ENCODE measurements around the gene CBX4. TPM values are rescaled to one million over a fixed set of nuclear protein-coding genes. Genes with fewer than 3 reads are reported as not detected.

CBX4 gene
- total and polyA plus RNA-seq, 3 experiments from 2014 or later: 9.8 to 12.2 (median 12.1) TPM

- peaks cover 9 to 56% of the 10 kb centered on the region in 2 donors for H3K27me3 Mint-ChIP-seq
- no peaks in the 10 kb centered on the region for H3K9me3 ChIP-seq (ENCODE audit: low read length)
- H3K27ac ChIP-seq (ENCODE audit: low read depth, low read length): no peak overlapping the region
- H3K4me3 Mint-ChIP-seq: no peak overlapping the region
- H3K4me1 ChIP-seq (ENCODE audit: insufficient read depth, low read length): no peaks in the 10 kb centered on the region
- ChIA-PET CTCF (no interaction called here), POLR2A (no interaction called here)
- peaks cover 0 to 2% (median 0%) of the 10 kb centered on the region in 5 donors for H3K9me3 Mint-ChIP-seq
- DNase-seq: no peak
- H3K27me3 ChIP-seq (ENCODE audit: insufficient read depth, low read length, poor library complexity, severe bottlenecking): no peaks in the 10 kb centered on the region
- H3K27ac Mint-ChIP-seq: no peak overlapping the region
- H3K4me3 ChIP-seq (ENCODE audit: low read length): no peak overlapping the region
- H3K4me1 Mint-ChIP-seq: no peaks in the 10 kb centered on the region
- H3K36me3 ChIP-seq (ENCODE audit: insufficient read depth, low read length): no peaks in the 10 kb centered on the region
- no peaks in the 10 kb centered on the region for H3K36me3 Mint-ChIP-seq
Measured at GRCh38 chr17:79864617-79865250, 25.5 kb upstream of the CBX4 start.

- H3K27me3 Mint-ChIP-seq: peaks cover 9 to 59% of the 10 kb centered on the region in 2 donors
- H3K27ac ChIP-seq (ENCODE audit: low read depth, low read length): no peak overlapping the region
- no peak overlapping the region for H3K4me3 Mint-ChIP-seq
- ChIA-PET CTCF (no interaction called here), POLR2A (no interaction called here)
- H3K27me3 ChIP-seq (ENCODE audit: insufficient read depth, low read length, poor library complexity, severe bottlenecking): no peaks in the 10 kb centered on the region
- H3K4me1 ChIP-seq (ENCODE audit: insufficient read depth, low read length): no peaks in the 10 kb centered on the region
- H3K4me1 Mint-ChIP-seq: no peaks in the 10 kb centered on the region
- H3K36me3 ChIP-seq (ENCODE audit: insufficient read depth, low read length): no peaks in the 10 kb centered on the region
- peaks cover 0 to 2% (median 0%) of the 10 kb centered on the region in 5 donors for H3K9me3 Mint-ChIP-seq
- no peak for DNase-seq
- no peak overlapping the region for H3K4me3 ChIP-seq (ENCODE audit: low read length)
- H3K27ac Mint-ChIP-seq: no peak overlapping the region
- H3K36me3 Mint-ChIP-seq: no peaks in the 10 kb centered on the region
- H3K9me3 ChIP-seq (ENCODE audit: low read length): no peaks in the 10 kb centered on the region
Measured at GRCh38 chr17:79864147-79864546, 24.9 kb upstream of the CBX4 start.

GRCh38 chr17:79862771-79863440, 23.7 kb upstream of the CBX4 start:
- no peak overlapping the region for H3K4me3 ChIP-seq (ENCODE audit: low read length)
- no peaks in the 10 kb centered on the region for H3K4me1 ChIP-seq (ENCODE audit: insufficient read depth, low read length)
- H3K9me3 ChIP-seq (ENCODE audit: low read length): no peaks in the 10 kb centered on the region
- Mint-ChIP-seq H3K4me1 (no peaks in the 10 kb centered on the region), H3K9me3 (peaks cover 0 to 2% (median 0%) of the 10 kb centered on the region in 5 donors), H3K36me3 (no peaks in the 10 kb centered on the region), H3K27ac (no peak overlapping the region), H3K4me3 (no peak overlapping the region), H3K27me3 (peaks cover 9 to 66% of the 10 kb centered on the region in 2 donors)
- ChIA-PET POLR2A (no interaction called here), CTCF (no interaction called here)
- DNase-seq: no peak
- H3K27ac ChIP-seq (ENCODE audit: low read depth, low read length): no peak overlapping the region
- H3K27me3 ChIP-seq (ENCODE audit: insufficient read depth, low read length, poor library complexity, severe bottlenecking): no peaks in the 10 kb centered on the region
- no peaks in the 10 kb centered on the region for H3K36me3 ChIP-seq (ENCODE audit: insufficient read depth, low read length)

- Histone ChIP-seq H3K4me1 (ENCODE audit: insufficient read depth, low read length) (no peaks in the 10 kb centered on the region), H3K9me3 (ENCODE audit: low read length) (no peaks in the 10 kb centered on the region), H3K4me3 (ENCODE audit: low read length) (no peak overlapping the region), H3K27me3 (ENCODE audit: insufficient read depth, low read length, poor library complexity, severe bottlenecking) (no peaks in the 10 kb centered on the region), H3K27ac (ENCODE audit: low read depth, low read length) (no peak overlapping the region), H3K36me3 (ENCODE audit: insufficient read depth, low read length) (no peaks in the 10 kb centered on the region)
- Mint-ChIP-seq H3K27ac (peak overlapping the region in 1 of 8 donors; percentile 24), H3K4me1 (no peaks in the 10 kb centered on the region), H3K36me3 (no peaks in the 10 kb centered on the region), H3K27me3 (peaks cover 10 to 69% of the 10 kb centered on the region in 2 donors), H3K9me3 (peaks cover 0 to 2% (median 0%) of the 10 kb centered on the region in 5 donors), H3K4me3 (no peak overlapping the region)
- no peak for DNase-seq
- POLR2A ChIA-PET: no interaction called here
- CTCF ChIA-PET: no interaction called here
Measured at GRCh38 chr17:79862238-79862637, 23.0 kb upstream of the CBX4 start.

GRCh38 chr17:79861413-79862216, 22.4 kb upstream of the CBX4 start:
- ChIA-PET POLR2A (no interaction called here), CTCF (no interaction called here)
- H3K27me3 ChIP-seq (ENCODE audit: insufficient read depth, low read length, poor library complexity, severe bottlenecking): no peaks in the 10 kb centered on the region

GRCh38 chr17:79859676-79860615, 20.7 kb upstream of the CBX4 start:
- Mint-ChIP-seq H3K4me3 (no peak overlapping the region), H3K27me3 (peaks cover 12 to 68% of the 10 kb centered on the region in 2 donors), H3K9me3 (peaks cover 0 to 2% (median 0%) of the 10 kb centered on the region in 5 donors), H3K36me3 (peaks cover 0 to 4% (median 0%) of the 10 kb centered on the region in 3 donors), H3K27ac (no peak overlapping the region), H3K4me1 (no peaks in the 10 kb centered on the region)
- H3K36me3 ChIP-seq (ENCODE audit: insufficient read depth, low read length): no peaks in the 10 kb centered on the region
- H3K27ac ChIP-seq (ENCODE audit: low read depth, low read length): no peak overlapping the region
- no peaks in the 10 kb centered on the region for H3K27me3 ChIP-seq (ENCODE audit: insufficient read depth, low read length, poor library complexity, severe bottlenecking)
- H3K9me3 ChIP-seq (ENCODE audit: low read length): no peaks in the 10 kb centered on the region
- POLR2A ChIA-PET: no interaction called here
- CTCF ChIA-PET: no interaction called here
- H3K4me3 ChIP-seq (ENCODE audit: low read length): no peak overlapping the region
- no peak for DNase-seq
- H3K4me1 ChIP-seq (ENCODE audit: insufficient read depth, low read length): no peaks in the 10 kb centered on the region

More at GRCh38 chr17:79861413-79862216, 22.4 kb upstream of the CBX4 start:
- DNase-seq: no peak
- Mint-ChIP-seq H3K27ac (no peak overlapping the region), H3K36me3 (peaks cover 0 to 3% (median 0%) of the 10 kb centered on the region in 3 donors), H3K27me3 (peaks cover 12 to 68% of the 10 kb centered on the region in 2 donors), H3K9me3 (peaks cover 0 to 2% (median 0%) of the 10 kb centered on the region in 5 donors), H3K4me1 (no peaks in the 10 kb centered on the region), H3K4me3 (no peak overlapping the region)
- H3K4me3 ChIP-seq (ENCODE audit: low read length): no peak overlapping the region
- no peak overlapping the region for H3K27ac ChIP-seq (ENCODE audit: low read depth, low read length)
- no peaks in the 10 kb centered on the region for H3K36me3 ChIP-seq (ENCODE audit: insufficient read depth, low read length)
- no peaks in the 10 kb centered on the region for H3K9me3 ChIP-seq (ENCODE audit: low read length)
- no peaks in the 10 kb centered on the region for H3K4me1 ChIP-seq (ENCODE audit: insufficient read depth, low read length)

GRCh38 chr17:79857095-79857494, 17.9 kb upstream of the CBX4 start:
- Mint-ChIP-seq H3K36me3 (peaks cover 0 to 4% (median 0%) of the 10 kb centered on the region in 3 donors), H3K4me3 (no peak overlapping the region), H3K27ac (no peak overlapping the region), H3K9me3 (peaks cover 0 to 2% (median 0%) of the 10 kb centered on the region in 5 donors), H3K27me3 (peaks cover 8 to 56% of the 10 kb centered on the region in 2 donors), H3K4me1 (peaks cover 0 to 4% (median 0%) of the 10 kb centered on the region in 3 donors)
- Histone ChIP-seq H3K27me3 (ENCODE audit: insufficient read depth, low read length, poor library complexity, severe bottlenecking) (no peaks in the 10 kb centered on the region), H3K27ac (ENCODE audit: low read depth, low read length) (no peak overlapping the region), H3K4me1 (ENCODE audit: insufficient read depth, low read length) (no peaks in the 10 kb centered on the region), H3K9me3 (ENCODE audit: low read length) (no peaks in the 10 kb centered on the region), H3K4me3 (ENCODE audit: low read length) (no peak overlapping the region), H3K36me3 (ENCODE audit: insufficient read depth, low read length) (no peaks in the 10 kb centered on the region)
- POLR2A ChIA-PET: no interaction called here
- CTCF ChIA-PET: interaction anchor here (1.7 kb wide), 1 partner anchor 19 kb away, joined by 6 read pairs; no protein-coding TSS in a partner anchor
- no peak for DNase-seq
